AG04450 (cell line): ENCODE data around the gene ME2. TPM values are rescaled to one million over a fixed set of nuclear protein-coding genes. Genes with fewer than 3 reads are reported as not detected.
"Not testable (repeated sequence)": the region's sequence is repeated elsewhere in the genome, so short reads cannot be mapped to it uniquely, and the experiment has no call there.

Source experiments
- CTCF ChIA-PET: fragments of 300-600, 350-600 bp; formaldehyde crosslinking; extraction: SDS; loops from one replicate; lab custom pipeline; 2022; ENCODE audit warnings: antibody characterized with exemption, inconsistent platforms; lab: Charles Lee
- POLR2A ChIA-PET: fragments of 350-600 bp; formaldehyde crosslinking; extraction: SDS; loops from one replicate; lab custom pipeline; 2021; ENCODE audit warnings: antibody characterized with exemption, inconsistent platforms; lab: Yijun Ruan, JAX
- DNase-seq: peaks from one replicate; pipeline ENCODE4 v3.0.0-alpha.2; 2011; ENCODE audit warnings: low read depth, low spot score
- H3K27ac ChIP-seq: one replicate; pipeline ENCODE4 v1.5.1; 2012; ENCODE audit warnings: low read depth, low read length, control low read depth
- H3K27me3 ChIP-seq: one replicate; pipeline ENCODE4 v1.6.0; 2012; ENCODE audit warnings: low read length; ENCODE audit not compliant: control insufficient read depth, insufficient read depth
- H3K4me3 ChIP-seq: 2 replicates; pipeline ENCODE4 v1.5.1; 2011; ENCODE audit warnings: mild to moderate bottlenecking, low read depth, low read length, control low read depth
- H3K9me3 ChIP-seq: 2 replicates; pipeline ENCODE4 v1.5.1; 2012; ENCODE audit warnings: low read length; ENCODE audit not compliant: control insufficient read depth, insufficient read depth
- polyA plus RNA-seq: library from polyadenylated mRNA; depleted of rRNA; stranded (reverse); fragments of >200 nt; gene quantifications from 2 replicates; pipeline ENCODE4 v1.2.3, GENCODE V29; 2011
- TF ChIP-seq, protein P1 (sequence below): IDR thresholded peaks from 2 replicates; pipeline ENCODE4 v1.5.1; 2011; ENCODE audit warnings: low read depth, low read length, control low read depth, inconsistent platforms

The ME2 gene
- polyA plus RNA-seq, 1 experiment, result 51.3 TPM

DNA sequence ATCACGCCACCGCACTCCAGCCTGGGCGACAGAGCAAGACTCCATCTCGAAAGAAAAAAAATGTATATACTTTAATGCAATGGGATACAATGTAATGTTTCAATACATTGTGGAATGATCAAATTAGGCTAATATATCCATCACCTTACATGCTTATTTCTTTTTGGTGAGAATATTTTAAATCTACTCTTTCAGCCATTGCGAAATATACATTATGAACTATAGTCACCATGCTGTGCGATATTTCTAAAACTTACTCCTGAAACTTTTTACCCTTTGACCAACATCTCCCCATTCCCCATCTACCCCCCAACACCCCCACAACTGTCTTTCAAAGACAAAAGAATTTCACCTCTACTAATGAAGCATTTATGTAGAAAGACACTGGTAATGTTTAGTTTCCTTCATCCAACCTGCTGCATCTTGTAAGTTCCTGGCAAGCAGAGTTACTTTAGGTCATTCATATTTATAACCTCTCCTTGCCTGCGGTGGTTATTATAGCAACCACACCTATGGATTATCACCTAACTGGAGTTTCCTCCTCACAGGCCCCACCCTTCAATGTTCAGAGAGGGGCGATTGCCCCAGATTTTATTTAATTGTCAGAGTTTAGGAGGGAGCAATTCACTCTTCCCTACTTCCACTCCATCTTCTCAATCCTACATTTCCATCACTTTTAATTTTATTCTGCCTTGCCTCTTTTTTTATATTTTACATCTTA lies 1.2 kb upstream of the ME2 start:
- Histone ChIP-seq H3K4me3 (peak overlapping the region; percentile 93), H3K27me3 (peaks cover 2% of the 10 kb centered on the region), H3K27ac (no peak overlapping the region), H3K9me3 (no peaks in the 10 kb centered on the region; the same call in 1 of the 2 replicates)
- POLR2A ChIA-PET, result interaction anchor here (1.1 to 1.6 kb wide), 3 partner anchors 9 to 14 kb away, joined by 4 to 7 read pairs (median 5); no protein-coding TSS in a partner anchor
- TF ChIP-seq, protein P1, sequence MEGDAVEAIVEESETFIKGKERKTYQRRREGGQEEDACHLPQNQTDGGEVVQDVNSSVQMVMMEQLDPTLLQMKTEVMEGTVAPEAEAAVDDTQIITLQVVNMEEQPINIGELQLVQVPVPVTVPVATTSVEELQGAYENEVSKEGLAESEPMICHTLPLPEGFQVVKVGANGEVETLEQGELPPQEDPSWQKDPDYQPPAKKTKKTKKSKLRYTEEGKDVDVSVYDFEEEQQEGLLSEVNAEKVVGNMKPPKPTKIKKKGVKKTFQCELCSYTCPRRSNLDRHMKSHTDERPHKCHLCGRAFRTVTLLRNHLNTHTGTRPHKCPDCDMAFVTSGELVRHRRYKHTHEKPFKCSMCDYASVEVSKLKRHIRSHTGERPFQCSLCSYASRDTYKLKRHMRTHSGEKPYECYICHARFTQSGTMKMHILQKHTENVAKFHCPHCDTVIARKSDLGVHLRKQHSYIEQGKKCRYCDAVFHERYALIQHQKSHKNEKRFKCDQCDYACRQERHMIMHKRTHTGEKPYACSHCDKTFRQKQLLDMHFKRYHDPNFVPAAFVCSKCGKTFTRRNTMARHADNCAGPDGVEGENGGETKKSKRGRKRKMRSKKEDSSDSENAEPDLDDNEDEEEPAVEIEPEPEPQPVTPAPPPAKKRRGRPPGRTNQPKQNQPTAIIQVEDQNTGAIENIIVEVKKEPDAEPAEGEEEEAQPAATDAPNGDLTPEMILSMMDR, result no peak
- no peak for DNase-seq
- CTCF ChIA-PET, result interaction anchor here (1.4 kb wide), 1 partner anchor 58 kb away, joined by 8 read pairs; the partner anchor contains the start of gene MRO

DNA sequence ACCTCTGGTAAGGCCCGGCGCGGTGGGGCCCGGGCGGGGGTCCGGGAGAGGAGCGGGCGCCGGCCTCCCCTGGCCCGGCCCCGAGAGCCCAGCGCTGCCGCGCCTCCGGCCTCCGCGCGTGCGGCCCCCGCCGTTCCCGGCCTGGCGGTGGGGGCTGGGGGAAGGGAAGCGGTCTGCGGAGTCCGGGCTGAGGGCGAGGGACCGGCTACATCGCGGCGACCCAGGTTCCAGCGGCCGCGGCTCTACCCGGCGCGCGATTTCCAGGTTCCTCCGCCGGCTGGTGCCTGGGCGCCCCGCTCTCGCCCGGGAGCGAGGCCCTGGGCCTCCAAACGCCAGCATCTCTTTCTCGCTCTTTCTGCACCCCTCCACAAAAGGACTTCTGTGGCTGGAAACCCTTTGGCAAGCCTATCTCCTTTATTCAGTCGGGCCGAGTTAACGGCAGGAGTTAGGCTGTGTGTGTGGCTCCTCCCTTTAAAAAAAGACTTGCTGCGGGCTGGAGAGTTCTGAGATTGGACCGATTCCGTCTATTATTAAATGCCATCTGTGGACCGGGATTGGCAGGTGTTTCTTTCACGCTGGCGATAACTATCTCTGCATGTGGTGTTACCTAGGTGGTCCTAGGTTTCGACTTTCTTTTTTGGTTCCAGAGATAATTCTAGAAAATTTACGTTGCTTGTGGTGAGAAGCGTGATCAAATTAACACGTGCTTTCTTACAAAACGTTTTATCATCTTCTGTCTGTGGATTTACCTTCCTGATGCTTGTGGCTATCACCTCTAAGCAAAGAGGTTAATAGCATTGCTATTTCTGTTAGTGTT lies 592 bp downstream of the ME2 start:
- H3K9me3 ChIP-seq, result no peaks in the 10 kb centered on the region; the same call in 1 of the 2 replicates
- POLR2A ChIA-PET, result interaction anchor here (1.2 to 1.6 kb wide), 6 partner anchors 9 to 318 kb away, joined by 4 to 13 read pairs (median 6); partner anchors contain the start of genes ELAC1, MEX3C and SMAD4
- CTCF ChIA-PET, result interaction anchor here (0.7 to 1.6 kb wide), 3 partner anchors 59 to 318 kb away, joined by 3 to 5 read pairs (median 3); partner anchors contain the start of gene MEX3C
- TF ChIP-seq, protein P1, result no peak
- peak overlapping the region; percentile 93 for H3K4me3 ChIP-seq
- peaks cover 2% of the 10 kb centered on the region for H3K27me3 ChIP-seq
- no peak for DNase-seq
- H3K27ac ChIP-seq, result peak overlapping the region; percentile 33

DNA sequence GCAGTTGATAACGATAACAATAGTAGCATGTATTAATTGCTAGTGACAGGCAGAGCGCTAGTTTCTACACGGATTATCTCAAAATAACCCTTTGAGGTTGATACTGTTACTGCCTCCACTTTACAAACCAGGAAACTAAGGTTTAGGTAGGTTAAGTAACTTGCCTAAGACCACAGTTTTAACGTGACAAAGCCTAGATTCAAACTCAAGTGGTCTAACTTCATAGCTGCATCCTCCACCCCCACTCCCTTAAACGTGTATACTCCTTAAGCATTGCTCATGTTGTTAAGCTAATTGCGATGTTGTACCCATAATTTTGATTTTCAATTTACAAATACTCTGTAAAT lies 1.2 kb downstream of the ME2 start:
- TF ChIP-seq, protein P1, result no peak
- CTCF ChIA-PET, result interaction anchor here (0.7 to 1.6 kb wide), 3 partner anchors 59 to 317 kb away, joined by 3 to 5 read pairs (median 3); partner anchors contain the start of gene MEX3C
- Histone ChIP-seq H3K27ac (no peak overlapping the region), H3K27me3 (peaks cover 2% of the 10 kb centered on the region), H3K9me3 (no peaks in the 10 kb centered on the region; the same call in 1 of the 2 replicates), H3K4me3 (peak overlapping the region; percentile 93)
- DNase-seq, result no peak
- POLR2A ChIA-PET, result interaction anchor here (0.7 kb wide), 1 partner anchor 150 kb away, joined by 3 read pairs; the partner anchor contains the start of gene SMAD4

DNA sequence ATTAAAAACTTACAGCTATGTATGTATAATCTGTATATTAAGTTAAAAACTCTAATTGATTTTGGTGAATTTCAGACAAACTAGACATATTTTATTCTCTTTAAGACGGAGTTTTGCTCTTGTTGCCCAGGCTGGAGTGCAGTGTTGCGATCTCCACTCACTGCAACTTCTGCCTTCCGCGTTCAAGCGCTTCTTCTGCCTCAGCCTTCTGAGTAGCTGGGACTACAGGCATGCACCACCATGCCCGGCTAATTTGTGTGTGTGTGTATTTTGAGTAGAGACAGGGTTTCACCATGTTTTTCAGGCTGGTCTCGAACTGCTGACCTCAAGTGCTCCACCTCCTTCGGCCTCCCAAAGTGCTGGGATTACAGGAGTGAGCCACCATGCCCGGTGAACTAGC lies 2.0 kb downstream of the ME2 start:
- not testable (repeated sequence) for DNase-seq
- POLR2A ChIA-PET, result interaction anchor here (0.7 kb wide), 1 partner anchor 149 kb away, joined by 3 read pairs; the partner anchor contains the start of gene SMAD4

DNA sequence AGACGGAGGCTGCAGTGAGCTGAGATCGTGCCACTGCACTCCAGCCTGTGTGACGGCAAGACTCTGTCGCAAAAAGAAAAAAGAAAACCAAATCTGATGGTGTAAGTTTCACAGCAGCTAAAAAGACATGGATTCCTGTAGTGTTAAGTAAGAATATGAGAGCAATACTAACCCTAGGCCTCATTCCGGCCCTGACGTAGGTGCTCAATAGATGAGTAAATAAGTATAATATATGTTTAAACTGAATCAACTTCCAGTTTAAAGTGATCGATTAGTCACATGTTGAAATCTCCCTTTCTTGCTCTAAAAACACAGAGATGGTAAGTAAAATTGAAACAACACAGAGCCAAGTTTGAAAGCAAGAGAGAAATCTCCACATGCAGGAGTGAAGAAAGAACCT lies 8.0 kb downstream of the ME2 start:
- no peaks in the 10 kb centered on the region for H3K9me3 ChIP-seq
- DNase-seq, result no peak
- CTCF ChIA-PET, result no interaction called here
- POLR2A ChIA-PET, result no interaction called here
- no peak overlapping the region for H3K4me3 ChIP-seq
- no peaks in the 10 kb centered on the region for H3K27me3 ChIP-seq
- TF ChIP-seq, protein P1, result no peak
- H3K27ac ChIP-seq, result no peak overlapping the region

More for the DNA sequence above, 2.0 kb downstream of the ME2 start:
- H3K9me3 ChIP-seq, H3K27ac ChIP-seq, H3K4me3 ChIP-seq, H3K27me3 ChIP-seq: not testable (repeated sequence)
- CTCF ChIA-PET, result interaction anchor here (0.5 to 1.6 kb wide), 3 partner anchors 60 to 317 kb away, joined by 3 to 8 read pairs (median 5); partner anchors contain the start of gene MEX3C
